SH-SY5Y (cell line): Measurements from ENCODE around the gene HECW1.

Source experiments
- GATA2 ChIP-seq: IDR thresholded peaks from 2 replicates; pipeline ENCODE4 v1.6.1; 2011; ENCODE audit warnings: mild to moderate bottlenecking, low read depth, low read length
- GATA3 ChIP-seq: IDR thresholded peaks from 2 replicates; pipeline ENCODE4 v1.6.1; 2011; ENCODE audit warnings: low read depth, mild to moderate bottlenecking, low read length, moderate library complexity

GRCh38 chr7:43232366-43232765, 119.9 kb downstream of the HECW1 start:
- TF ChIP-seq GATA2, result no peak
- TF ChIP-seq GATA3, result no peak
